K562 (cell line): ENCODE results near the gene CYBRD1. TPM values are rescaled to one million over a fixed set of nuclear protein-coding genes. Genes with fewer than 3 reads are reported as not detected.

Experiments used
- ARNT ChIP-seq, 2 experiments: fragments of 450-650 bp; IDR thresholded peaks; 2 replicates each; pipeline ENCODE4 v1.6.1; 2016; ENCODE audit warnings: mild to moderate bottlenecking in 1 of 2
- BHLHE40 ChIP-seq: IDR thresholded peaks from 2 replicates; pipeline ENCODE4 v1.6.1; 2011; ENCODE audit warnings: low read length, improper control_type of control experiment
- BRCA1 ChIP-seq, 2 experiments: fragments of 450-650 bp in 1 of 2; sonication (generic) in 1 of 2; formaldehyde crosslinking in 1 of 2; IDR thresholded peaks; 2 replicates each; pipeline versions ENCODE4 v1.5.0 to v1.6.1; 2017 to 2020; ENCODE audit warnings: mild to moderate bottlenecking in 1 of 2, missing genetic modification reagents in 1 of 2
- FOXP1 ChIP-seq: sonication (generic); formaldehyde crosslinking; IDR thresholded peaks from 2 replicates; pipeline ENCODE4 v1.8.0; 2022; ENCODE audit warnings: mild to moderate bottlenecking, missing genetic modification reagents
- NR3C1 ChIP-seq: sonication (generic); formaldehyde crosslinking; IDR thresholded peaks from 2 replicates; pipeline ENCODE4 v1.8.1; 2022; ENCODE audit warnings: missing genetic modification reagents
- RBM39 ChIP-seq: fragments of 200-400 bp; formaldehyde crosslinking; optimal IDR thresholded peaks from 2 replicates; pipeline ENCODE3; 2018; ENCODE audit warnings: low read depth, low read length
- SMARCC2 ChIP-seq: fragments of 450-650 bp; IDR thresholded peaks from 2 replicates; pipeline ENCODE4 v1.6.1; 2017; ENCODE audit warnings: antibody characterized with exemption, moderate library complexity, mild to moderate bottlenecking, low read depth
- SUPT5H ChIP-seq: fragments of 450-650 bp; IDR thresholded peaks from 2 replicates; pipeline ENCODE4 v1.6.1; 2016
- WHSC1 ChIP-seq: IDR thresholded peaks from one replicate; pipeline ENCODE4 v1.6.1; 2012; ENCODE audit warnings: low read length, control low read depth, inconsistent platforms
- ZBTB17 ChIP-seq: fragments of 450-650 bp; formaldehyde crosslinking; IDR thresholded peaks from 2 replicates; pipeline ENCODE4 v1.4.0; 2020; ENCODE audit warnings: mild to moderate bottlenecking
- ZKSCAN1 ChIP-seq: fragments of 150-350 bp; IDR thresholded peaks from 2 replicates; pipeline ENCODE4 v1.6.1; 2016; ENCODE audit warnings: low read depth, low read length
- polyA plus RNA-seq, 8 experiments: library from polyadenylated mRNA; depleted of rRNA in 4 of 8; stranded (reverse) in 5 of 8; unstranded in 3 of 8; fragments of >200 nt; fragmentation: Nextera tagmentation in 2 of 8; fragmentation: Illumina TruSeq in 1 of 8; extraction: Ambion mirVana in 2 of 8; extraction: Trizol in 1 of 8; gene quantifications; 2 replicates each; pipeline versions ENCODE4 v1.2.1 to v1.2.3, GENCODE V29; 2011 to 2014; ENCODE audit warnings: inconsistent platforms in 1 of 8, missing spikeins in 1 of 8
- total RNA-seq, 7 experiments: library from RNA; depleted of rRNA in 6 of 7; stranded (reverse); fragments of >200 nt in 6 of 7; fragmentation: Illumina TruSeq in 2 of 7; extraction: Trizol in 2 of 7; gene quantifications; 2 replicates each; pipeline versions ENCODE4 v1.2.1 to v1.2.3, GENCODE V29; 2011 to 2021; ENCODE audit warnings: low replicate concordance in 1 of 7
- TF ChIP-seq, protein P1 (sequence below), 3 experiments: fragments of 200-800 bp in 1 of 3; fragments of 250-450 bp in 1 of 3; fragments of 450-650 bp in 1 of 3; sonication (Bioruptor Pico) in 1 of 3; sonication (Bioruptor generic) in 1 of 3; formaldehyde crosslinking in 1 of 3; IDR thresholded peaks; 2 replicates each; pipeline versions ENCODE4 v1.6.1 to v1.8.0; 2016 to 2022; ENCODE audit warnings: mild to moderate bottlenecking in 2 of 3, missing genetic modification characterization in 2 of 3, missing compliant biosample characterization in 1 of 3, moderate library complexity in 1 of 3
- TF ChIP-seq, protein P2 (sequence below), 2 experiments: IDR thresholded peaks; 2 replicates each; pipeline ENCODE4 v1.6.1; 2012; ENCODE audit warnings: improper control_type of control experiment in 2 of 2, low read depth in 2 of 2, low read length in 2 of 2, borderline replicate concordance in 1 of 2
- TF ChIP-seq, protein P3 (sequence below): fragments of 250-450 bp; sonication (Bioruptor Pico); IDR thresholded peaks from 2 replicates; pipeline ENCODE4 v1.4.0; 2020; ENCODE audit warnings: mild to moderate bottlenecking, moderate library complexity
- TF ChIP-seq, protein P4 (sequence below): fragments of 450-650 bp; IDR thresholded peaks from 2 replicates; pipeline ENCODE4 v1.6.1; 2016; ENCODE audit warnings: antibody characterized with exemption
- TF ChIP-seq, protein P5 (sequence below): fragments of 200-400 bp; formaldehyde crosslinking; IDR thresholded peaks from 2 replicates; pipeline ENCODE4 v1.6.1; 2017; ENCODE audit warnings: mild to moderate bottlenecking, low read depth, low read length, moderate library complexity

Gene CYBRD1
- total and polyA plus RNA-seq, 9 of the 15 experiments (the other 6 are each of a cell fraction or from before 2014, with no cell fraction given), result 9.6 to 22.4 (median 15.6) TPM

DNA sequence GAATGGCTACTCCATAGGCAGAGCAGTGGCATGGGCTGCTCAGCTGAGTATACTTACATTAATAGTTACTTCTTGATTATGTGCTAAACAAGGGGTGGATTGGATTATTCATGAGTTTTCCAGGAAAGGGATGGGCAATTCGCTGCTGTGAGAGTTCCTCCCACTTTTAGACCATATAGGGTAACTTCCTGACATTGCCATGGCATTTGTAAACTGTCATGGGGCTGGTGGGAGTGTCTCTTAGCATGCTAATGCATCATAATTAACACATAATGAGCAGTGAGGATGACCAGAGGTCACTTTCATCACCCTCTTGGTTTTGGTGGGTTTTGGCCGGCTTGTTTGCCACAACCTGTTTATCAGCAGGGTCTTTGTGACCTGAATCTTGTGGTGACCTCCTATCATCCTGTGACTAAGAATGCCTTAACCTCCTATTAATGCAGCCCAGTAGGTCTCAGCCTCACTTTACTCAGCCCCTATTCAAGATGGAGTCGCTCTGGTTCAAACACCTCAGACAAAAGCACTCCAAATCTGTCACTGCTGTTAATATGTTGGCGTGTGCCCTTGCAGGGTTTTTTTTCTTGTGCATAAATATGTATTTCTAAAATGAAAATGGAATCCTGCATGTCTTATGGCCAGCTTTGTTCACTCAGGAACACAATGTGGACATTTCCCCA, 56.0 kb downstream of the CYBRD1 start (continued):
- TF ChIP-seq, protein P1, sequence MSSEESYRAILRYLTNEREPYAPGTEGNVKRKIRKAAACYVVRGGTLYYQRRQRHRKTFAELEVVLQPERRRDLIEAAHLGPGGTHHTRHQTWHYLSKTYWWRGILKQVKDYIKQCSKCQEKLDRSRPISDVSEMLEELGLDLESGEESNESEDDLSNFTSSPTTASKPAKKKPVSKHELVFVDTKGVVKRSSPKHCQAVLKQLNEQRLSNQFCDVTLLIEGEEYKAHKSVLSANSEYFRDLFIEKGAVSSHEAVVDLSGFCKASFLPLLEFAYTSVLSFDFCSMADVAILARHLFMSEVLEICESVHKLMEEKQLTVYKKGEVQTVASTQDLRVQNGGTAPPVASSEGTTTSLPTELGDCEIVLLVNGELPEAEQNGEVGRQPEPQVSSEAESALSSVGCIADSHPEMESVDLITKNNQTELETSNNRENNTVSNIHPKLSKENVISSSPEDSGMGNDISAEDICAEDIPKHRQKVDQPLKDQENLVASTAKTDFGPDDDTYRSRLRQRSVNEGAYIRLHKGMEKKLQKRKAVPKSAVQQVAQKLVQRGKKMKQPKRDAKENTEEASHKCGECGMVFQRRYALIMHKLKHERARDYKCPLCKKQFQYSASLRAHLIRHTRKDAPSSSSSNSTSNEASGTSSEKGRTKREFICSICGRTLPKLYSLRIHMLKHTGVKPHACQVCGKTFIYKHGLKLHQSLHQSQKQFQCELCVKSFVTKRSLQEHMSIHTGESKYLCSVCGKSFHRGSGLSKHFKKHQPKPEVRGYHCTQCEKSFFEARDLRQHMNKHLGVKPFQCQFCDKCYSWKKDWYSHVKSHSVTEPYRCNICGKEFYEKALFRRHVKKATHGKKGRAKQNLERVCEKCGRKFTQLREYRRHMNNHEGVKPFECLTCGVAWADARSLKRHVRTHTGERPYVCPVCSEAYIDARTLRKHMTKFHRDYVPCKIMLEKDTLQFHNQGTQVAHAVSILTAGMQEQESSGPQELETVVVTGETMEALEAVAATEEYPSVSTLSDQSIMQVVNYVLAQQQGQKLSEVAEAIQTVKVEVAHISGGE (CRISPR knock-in tag; IDR thresholded peaks at IDR 0.05), result no peak
- TF ChIP-seq SUPT5H, result no peak
- TF ChIP-seq RBM39, result no peak
- TF ChIP-seq ZKSCAN1, result no peak
- TF ChIP-seq ZBTB17 (CRISPR knock-in tag), result peak; percentile 43; the same call in 1 of the 2 replicates
- TF ChIP-seq BHLHE40, result no peak
- TF ChIP-seq ARNT (IDR thresholded peaks at IDR 0.05), result no peak
- no peak for TF ChIP-seq BRCA1 (IDR thresholded peaks at IDR 0.05)
- no peak for TF ChIP-seq BRCA1 (CRISPR knock-in tag; IDR thresholded peaks at IDR 0.05)
- TF ChIP-seq FOXP1 (CRISPR knock-in tag), result no peak
- TF ChIP-seq, protein P2, sequence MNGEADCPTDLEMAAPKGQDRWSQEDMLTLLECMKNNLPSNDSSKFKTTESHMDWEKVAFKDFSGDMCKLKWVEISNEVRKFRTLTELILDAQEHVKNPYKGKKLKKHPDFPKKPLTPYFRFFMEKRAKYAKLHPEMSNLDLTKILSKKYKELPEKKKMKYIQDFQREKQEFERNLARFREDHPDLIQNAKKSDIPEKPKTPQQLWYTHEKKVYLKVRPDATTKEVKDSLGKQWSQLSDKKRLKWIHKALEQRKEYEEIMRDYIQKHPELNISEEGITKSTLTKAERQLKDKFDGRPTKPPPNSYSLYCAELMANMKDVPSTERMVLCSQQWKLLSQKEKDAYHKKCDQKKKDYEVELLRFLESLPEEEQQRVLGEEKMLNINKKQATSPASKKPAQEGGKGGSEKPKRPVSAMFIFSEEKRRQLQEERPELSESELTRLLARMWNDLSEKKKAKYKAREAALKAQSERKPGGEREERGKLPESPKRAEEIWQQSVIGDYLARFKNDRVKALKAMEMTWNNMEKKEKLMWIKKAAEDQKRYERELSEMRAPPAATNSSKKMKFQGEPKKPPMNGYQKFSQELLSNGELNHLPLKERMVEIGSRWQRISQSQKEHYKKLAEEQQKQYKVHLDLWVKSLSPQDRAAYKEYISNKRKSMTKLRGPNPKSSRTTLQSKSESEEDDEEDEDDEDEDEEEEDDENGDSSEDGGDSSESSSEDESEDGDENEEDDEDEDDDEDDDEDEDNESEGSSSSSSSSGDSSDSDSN (IDR thresholded peaks at IDR 0.05; ENCODE audit: borderline replicate concordance in 1 of 2, low read depth in 2 of 2, low read length in 2 of 2), result no peak
- no peak for TF ChIP-seq WHSC1
- TF ChIP-seq, protein P3, sequence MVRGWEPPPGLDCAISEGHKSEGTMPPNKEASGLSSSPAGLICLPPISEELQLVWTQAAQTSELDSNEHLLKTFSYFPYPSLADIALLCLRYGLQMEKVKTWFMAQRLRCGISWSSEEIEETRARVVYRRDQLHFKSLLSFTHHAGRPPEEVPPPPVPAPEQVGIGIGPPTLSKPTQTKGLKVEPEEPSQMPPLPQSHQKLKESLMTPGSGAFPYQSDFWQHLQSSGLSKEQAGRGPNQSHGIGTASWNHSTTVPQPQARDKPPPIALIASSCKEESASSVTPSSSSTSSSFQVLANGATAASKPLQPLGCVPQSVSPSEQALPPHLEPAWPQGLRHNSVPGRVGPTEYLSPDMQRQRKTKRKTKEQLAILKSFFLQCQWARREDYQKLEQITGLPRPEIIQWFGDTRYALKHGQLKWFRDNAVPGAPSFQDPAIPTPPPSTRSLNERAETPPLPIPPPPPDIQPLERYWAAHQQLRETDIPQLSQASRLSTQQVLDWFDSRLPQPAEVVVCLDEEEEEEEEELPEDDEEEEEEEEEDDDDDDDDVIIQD, result no peak
- TF ChIP-seq, protein P4, sequence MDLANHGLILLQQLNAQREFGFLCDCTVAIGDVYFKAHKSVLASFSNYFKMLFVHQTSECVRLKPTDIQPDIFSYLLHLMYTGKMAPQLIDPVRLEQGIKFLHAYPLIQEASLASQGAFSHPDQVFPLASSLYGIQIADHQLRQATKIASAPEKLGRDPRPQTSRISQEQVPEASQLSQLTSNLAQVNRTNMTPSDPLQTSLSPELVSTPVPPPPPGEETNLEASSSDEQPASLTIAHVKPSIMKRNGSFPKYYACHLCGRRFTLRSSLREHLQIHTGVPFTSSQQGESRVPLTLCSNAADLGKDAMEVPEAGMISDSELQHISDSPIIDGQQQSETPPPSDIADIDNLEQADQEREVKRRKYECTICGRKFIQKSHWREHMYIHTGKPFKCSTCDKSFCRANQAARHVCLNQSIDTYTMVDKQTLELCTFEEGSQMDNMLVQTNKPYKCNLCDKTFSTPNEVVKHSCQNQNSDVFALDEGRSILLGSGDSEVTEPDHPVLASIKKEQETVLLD, result no peak
- TF ChIP-seq NR3C1 (CRISPR knock-in tag), result no peak
- TF ChIP-seq SMARCC2, result no peak
- TF ChIP-seq, protein P5, sequence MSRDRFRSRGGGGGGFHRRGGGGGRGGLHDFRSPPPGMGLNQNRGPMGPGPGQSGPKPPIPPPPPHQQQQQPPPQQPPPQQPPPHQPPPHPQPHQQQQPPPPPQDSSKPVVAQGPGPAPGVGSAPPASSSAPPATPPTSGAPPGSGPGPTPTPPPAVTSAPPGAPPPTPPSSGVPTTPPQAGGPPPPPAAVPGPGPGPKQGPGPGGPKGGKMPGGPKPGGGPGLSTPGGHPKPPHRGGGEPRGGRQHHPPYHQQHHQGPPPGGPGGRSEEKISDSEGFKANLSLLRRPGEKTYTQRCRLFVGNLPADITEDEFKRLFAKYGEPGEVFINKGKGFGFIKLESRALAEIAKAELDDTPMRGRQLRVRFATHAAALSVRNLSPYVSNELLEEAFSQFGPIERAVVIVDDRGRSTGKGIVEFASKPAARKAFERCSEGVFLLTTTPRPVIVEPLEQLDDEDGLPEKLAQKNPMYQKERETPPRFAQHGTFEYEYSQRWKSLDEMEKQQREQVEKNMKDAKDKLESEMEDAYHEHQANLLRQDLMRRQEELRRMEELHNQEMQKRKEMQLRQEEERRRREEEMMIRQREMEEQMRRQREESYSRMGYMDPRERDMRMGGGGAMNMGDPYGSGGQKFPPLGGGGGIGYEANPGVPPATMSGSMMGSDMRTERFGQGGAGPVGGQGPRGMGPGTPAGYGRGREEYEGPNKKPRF, result no peak
